ENCODE results near the gene MDN1. TPM values are rescaled to one million over a fixed set of nuclear protein-coding genes. Genes with fewer than 3 reads are reported as not detected.

Gene MDN1
- total RNA-seq, 2 experiments from 2014 or later, result 40.3 to 40.4 TPM

- Mint-ChIP-seq H3K4me3 (no peak overlapping the region), H3K36me3 (ENCODE audit: low read depth) (peaks cover 92% of the 10 kb centered on the region), H3K27ac (no peak overlapping the region), H3K4me1 (ENCODE audit: low read depth) (no peaks in the 10 kb centered on the region), H3K27me3 (no peaks in the 10 kb centered on the region), H3K9me3 (no peaks in the 10 kb centered on the region)
- no peak overlapping the region for H3K4me3 ChIP-seq (ENCODE audit: low read length)
- no peak for ATAC-seq (ENCODE audit: poor library complexity)
- no peaks in the 10 kb centered on the region for H3K9me3 ChIP-seq (ENCODE audit: control insufficient read depth in 1 of 2, insufficient read depth in 1 of 2, low read length in 2 of 2)
- intact Hi-C loops (cut with DNase I, micrococcal nuclease), result loop anchor here in 1 of 2 experiments (10.0 kb wide), 1 partner anchor 251 kb away; the partner anchor contains the start of gene ANKRD6
- POLR2A ChIA-PET, result no interaction called here
- H3K36me3 ChIP-seq (ENCODE audit: insufficient read depth, low read length), result peaks cover 91% of the 10 kb centered on the region
- CTCF ChIA-PET, result no interaction called here
- no peaks in the 10 kb centered on the region for H3K27me3 ChIP-seq (ENCODE audit: control insufficient read depth in 1 of 2, insufficient read depth in 2 of 2, low read length in 2 of 2)
- H3K27ac ChIP-seq (ENCODE audit: low read depth in 1 of 2, low read length in 2 of 2), result no peak overlapping the region
- TF ChIP-seq CTCF (IDR thresholded peaks at IDR 0.05), result no peak
- no peaks in the 10 kb centered on the region for H3K4me1 ChIP-seq (ENCODE audit: insufficient read depth, low read length)
- DNase-seq, result no peak
Measured at GRCh38 chr6:89685311-89685710, 134.3 kb downstream of the MDN1 start.

GRCh38 chr6:89682991-89683390 is 136.6 kb downstream of the MDN1 start:
- H3K9me3 ChIP-seq (ENCODE audit: control insufficient read depth in 1 of 2, insufficient read depth in 1 of 2, low read length in 2 of 2), result no peaks in the 10 kb centered on the region
- no peaks in the 10 kb centered on the region for H3K27me3 ChIP-seq (ENCODE audit: control insufficient read depth in 1 of 2, insufficient read depth in 2 of 2, low read length in 2 of 2)
- TF ChIP-seq CTCF (IDR thresholded peaks at IDR 0.05), result no peak
- ATAC-seq (ENCODE audit: poor library complexity) (no peak), DNase-seq (no peak)
- ChIA-PET POLR2A (interaction anchor here (0.7 kb wide), 1 partner anchor 710 kb away, joined by 3 read pairs; no protein-coding TSS in a partner anchor), CTCF (no interaction called here)
- no peak overlapping the region for H3K27ac Mint-ChIP-seq
- H3K27me3 Mint-ChIP-seq, result no peaks in the 10 kb centered on the region
- no peaks in the 10 kb centered on the region for H3K4me1 ChIP-seq (ENCODE audit: insufficient read depth, low read length)
- no peak overlapping the region for H3K27ac ChIP-seq (ENCODE audit: low read depth in 1 of 2, low read length in 2 of 2)
- H3K4me1 Mint-ChIP-seq (ENCODE audit: low read depth), result no peaks in the 10 kb centered on the region
- H3K4me3 ChIP-seq (ENCODE audit: low read length), result no peak overlapping the region
- no peak overlapping the region for H3K4me3 Mint-ChIP-seq
- peaks cover 92% of the 10 kb centered on the region for H3K36me3 Mint-ChIP-seq (ENCODE audit: low read depth)
- H3K36me3 ChIP-seq (ENCODE audit: insufficient read depth, low read length), result peaks cover 90% of the 10 kb centered on the region
- intact Hi-C loops (cut with DNase I, micrococcal nuclease), result loop anchor here in 1 of 2 experiments (10.0 kb wide), 1 partner anchor 248 kb away; the partner anchor contains the start of gene ANKRD6
- H3K9me3 Mint-ChIP-seq, result no peaks in the 10 kb centered on the region

GRCh38 chr6:89681983-89682564 is 137.5 kb downstream of the MDN1 start:
- CTCF ChIA-PET, result no interaction called here
- ATAC-seq (ENCODE audit: poor library complexity), result no peak
- Histone ChIP-seq H3K4me3 (ENCODE audit: low read length) (no peak overlapping the region), H3K4me1 (ENCODE audit: insufficient read depth, low read length) (no peaks in the 10 kb centered on the region), H3K27ac (ENCODE audit: low read depth in 1 of 2, low read length in 2 of 2) (no peak overlapping the region), H3K27me3 (ENCODE audit: control insufficient read depth in 1 of 2, insufficient read depth in 2 of 2, low read length in 2 of 2) (no peaks in the 10 kb centered on the region), H3K36me3 (ENCODE audit: insufficient read depth, low read length) (peaks cover 89% of the 10 kb centered on the region), H3K9me3 (ENCODE audit: control insufficient read depth in 1 of 2, insufficient read depth in 1 of 2, low read length in 2 of 2) (no peaks in the 10 kb centered on the region)
- no peak for TF ChIP-seq CTCF (IDR thresholded peaks at IDR 0.05)
- Mint-ChIP-seq H3K27ac (no peak overlapping the region), H3K27me3 (no peaks in the 10 kb centered on the region), H3K4me1 (ENCODE audit: low read depth) (no peaks in the 10 kb centered on the region), H3K36me3 (ENCODE audit: low read depth) (peaks cover 91% of the 10 kb centered on the region), H3K4me3 (no peak overlapping the region), H3K9me3 (no peaks in the 10 kb centered on the region)
- POLR2A ChIA-PET, result no interaction called here
- DNase-seq, result no peak
- intact Hi-C loops (cut with DNase I, micrococcal nuclease), result loop anchor here in 1 of 2 experiments (10.0 kb wide), 1 partner anchor 247 kb away; the partner anchor contains the start of gene ANKRD6

Data from CD4-positive, alpha-beta T cell (primary cell).